A549 (cell line): ENCODE measurements around the gene TMEM115.

Source experiments
- JUNB ChIP-seq: fragments of >200 bp; sonication (Bioruptor Twin); formaldehyde crosslinking; IDR thresholded peaks from 2 replicates; pipeline ENCODE4 v1.6.1; 2016
- PHF8 ChIP-seq: fragments of 200-600 bp; sonication (generic); IDR thresholded peaks from 2 replicates; pipeline ENCODE4 v1.6.1; 2016; ENCODE audit warnings: low read depth, mild to moderate bottlenecking, antibody characterized with exemption, moderate library complexity, borderline replicate concordance
- POLR2A ChIP-seq: IDR thresholded peaks from 2 replicates; pipeline ENCODE4 v1.6.1; 2012; ENCODE audit warnings: mild to moderate bottlenecking, low read length
- TF ChIP-seq, protein P1 (sequence below): fragments of 200-600 bp; sonication (generic); IDR thresholded peaks from 2 replicates; pipeline ENCODE4 v1.6.1; 2016; ENCODE audit warnings: antibody characterized with exemption, mild to moderate bottlenecking, moderate library complexity
- TF ChIP-seq, protein P2 (sequence below): fragments of >200 bp; sonication (Bioruptor Twin); formaldehyde crosslinking; IDR thresholded peaks from 3 replicates; pipeline ENCODE4 v1.5.1; 2016

GRCh38 chr3:50333744-50334328 lies 25.5 kb downstream of the TMEM115 start:
- TF ChIP-seq, protein P1, sequence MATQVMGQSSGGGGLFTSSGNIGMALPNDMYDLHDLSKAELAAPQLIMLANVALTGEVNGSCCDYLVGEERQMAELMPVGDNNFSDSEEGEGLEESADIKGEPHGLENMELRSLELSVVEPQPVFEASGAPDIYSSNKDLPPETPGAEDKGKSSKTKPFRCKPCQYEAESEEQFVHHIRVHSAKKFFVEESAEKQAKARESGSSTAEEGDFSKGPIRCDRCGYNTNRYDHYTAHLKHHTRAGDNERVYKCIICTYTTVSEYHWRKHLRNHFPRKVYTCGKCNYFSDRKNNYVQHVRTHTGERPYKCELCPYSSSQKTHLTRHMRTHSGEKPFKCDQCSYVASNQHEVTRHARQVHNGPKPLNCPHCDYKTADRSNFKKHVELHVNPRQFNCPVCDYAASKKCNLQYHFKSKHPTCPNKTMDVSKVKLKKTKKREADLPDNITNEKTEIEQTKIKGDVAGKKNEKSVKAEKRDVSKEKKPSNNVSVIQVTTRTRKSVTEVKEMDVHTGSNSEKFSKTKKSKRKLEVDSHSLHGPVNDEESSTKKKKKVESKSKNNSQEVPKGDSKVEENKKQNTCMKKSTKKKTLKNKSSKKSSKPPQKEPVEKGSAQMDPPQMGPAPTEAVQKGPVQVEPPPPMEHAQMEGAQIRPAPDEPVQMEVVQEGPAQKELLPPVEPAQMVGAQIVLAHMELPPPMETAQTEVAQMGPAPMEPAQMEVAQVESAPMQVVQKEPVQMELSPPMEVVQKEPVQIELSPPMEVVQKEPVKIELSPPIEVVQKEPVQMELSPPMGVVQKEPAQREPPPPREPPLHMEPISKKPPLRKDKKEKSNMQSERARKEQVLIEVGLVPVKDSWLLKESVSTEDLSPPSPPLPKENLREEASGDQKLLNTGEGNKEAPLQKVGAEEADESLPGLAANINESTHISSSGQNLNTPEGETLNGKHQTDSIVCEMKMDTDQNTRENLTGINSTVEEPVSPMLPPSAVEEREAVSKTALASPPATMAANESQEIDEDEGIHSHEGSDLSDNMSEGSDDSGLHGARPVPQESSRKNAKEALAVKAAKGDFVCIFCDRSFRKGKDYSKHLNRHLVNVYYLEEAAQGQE, result no peak
- TF ChIP-seq, protein P2, sequence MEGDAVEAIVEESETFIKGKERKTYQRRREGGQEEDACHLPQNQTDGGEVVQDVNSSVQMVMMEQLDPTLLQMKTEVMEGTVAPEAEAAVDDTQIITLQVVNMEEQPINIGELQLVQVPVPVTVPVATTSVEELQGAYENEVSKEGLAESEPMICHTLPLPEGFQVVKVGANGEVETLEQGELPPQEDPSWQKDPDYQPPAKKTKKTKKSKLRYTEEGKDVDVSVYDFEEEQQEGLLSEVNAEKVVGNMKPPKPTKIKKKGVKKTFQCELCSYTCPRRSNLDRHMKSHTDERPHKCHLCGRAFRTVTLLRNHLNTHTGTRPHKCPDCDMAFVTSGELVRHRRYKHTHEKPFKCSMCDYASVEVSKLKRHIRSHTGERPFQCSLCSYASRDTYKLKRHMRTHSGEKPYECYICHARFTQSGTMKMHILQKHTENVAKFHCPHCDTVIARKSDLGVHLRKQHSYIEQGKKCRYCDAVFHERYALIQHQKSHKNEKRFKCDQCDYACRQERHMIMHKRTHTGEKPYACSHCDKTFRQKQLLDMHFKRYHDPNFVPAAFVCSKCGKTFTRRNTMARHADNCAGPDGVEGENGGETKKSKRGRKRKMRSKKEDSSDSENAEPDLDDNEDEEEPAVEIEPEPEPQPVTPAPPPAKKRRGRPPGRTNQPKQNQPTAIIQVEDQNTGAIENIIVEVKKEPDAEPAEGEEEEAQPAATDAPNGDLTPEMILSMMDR, result no peak
- no peak for TF ChIP-seq JUNB
- no peak for TF ChIP-seq PHF8
- TF ChIP-seq POLR2A, result no peak
